Measurements from ENCODE around the gene GDI1.

DNA sequence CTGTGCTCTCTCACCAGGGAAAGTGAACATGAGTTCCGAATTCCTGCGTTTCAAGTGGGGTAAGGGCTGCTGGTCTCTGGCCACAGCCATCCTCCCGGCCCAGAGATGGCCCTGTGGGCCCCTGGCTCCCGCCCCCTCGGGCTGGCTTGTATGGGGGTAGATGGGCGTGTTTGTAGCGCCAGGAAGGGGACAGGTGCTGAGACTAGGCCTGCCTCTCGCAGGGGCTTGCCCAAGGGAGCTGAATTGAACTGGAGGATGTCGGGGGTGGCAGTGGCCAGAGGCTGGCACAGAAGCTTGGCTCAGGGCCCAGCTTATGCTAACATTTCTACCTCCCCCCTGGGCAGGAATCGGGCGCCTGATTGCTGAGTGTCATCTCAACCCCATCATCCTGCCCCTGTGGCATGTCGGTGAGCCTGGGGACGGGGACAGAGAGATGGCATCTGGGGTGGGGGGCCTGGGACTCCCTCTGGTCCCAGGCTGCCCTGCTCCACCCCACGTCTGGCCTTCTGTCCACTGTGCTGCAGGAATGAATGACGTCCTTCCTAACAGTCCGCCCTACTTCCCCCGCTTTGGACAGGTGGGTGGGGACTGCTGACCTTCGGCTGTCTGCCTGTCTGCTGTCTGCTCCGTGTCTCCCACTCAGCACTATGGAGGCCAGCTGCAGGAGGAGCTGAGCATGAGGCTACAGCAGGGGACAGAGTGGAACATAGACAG lies 17.1 kb upstream of the GDI1 start:
- TF ChIP-seq SNAI2 (CRISPR knock-in tag; IDR thresholded peaks at IDR 0.05) (no peak), OSR1 (CRISPR knock-in tag; IDR thresholded peaks at IDR 0.05) (no peak), ZFP3 (CRISPR knock-in tag; IDR thresholded peaks at IDR 0.05) (no peak), ZFP30 (CRISPR knock-in tag; IDR thresholded peaks at IDR 0.05) (no peak), ZNF565 (CRISPR knock-in tag; conservative IDR thresholded peaks at IDR 0.05; ENCODE audit: low read depth) (no peak), ARNTL (CRISPR knock-in tag; IDR thresholded peaks at IDR 0.05; ENCODE audit: borderline replicate concordance, low read depth) (no peak)
- TF ChIP-seq, protein P1, sequence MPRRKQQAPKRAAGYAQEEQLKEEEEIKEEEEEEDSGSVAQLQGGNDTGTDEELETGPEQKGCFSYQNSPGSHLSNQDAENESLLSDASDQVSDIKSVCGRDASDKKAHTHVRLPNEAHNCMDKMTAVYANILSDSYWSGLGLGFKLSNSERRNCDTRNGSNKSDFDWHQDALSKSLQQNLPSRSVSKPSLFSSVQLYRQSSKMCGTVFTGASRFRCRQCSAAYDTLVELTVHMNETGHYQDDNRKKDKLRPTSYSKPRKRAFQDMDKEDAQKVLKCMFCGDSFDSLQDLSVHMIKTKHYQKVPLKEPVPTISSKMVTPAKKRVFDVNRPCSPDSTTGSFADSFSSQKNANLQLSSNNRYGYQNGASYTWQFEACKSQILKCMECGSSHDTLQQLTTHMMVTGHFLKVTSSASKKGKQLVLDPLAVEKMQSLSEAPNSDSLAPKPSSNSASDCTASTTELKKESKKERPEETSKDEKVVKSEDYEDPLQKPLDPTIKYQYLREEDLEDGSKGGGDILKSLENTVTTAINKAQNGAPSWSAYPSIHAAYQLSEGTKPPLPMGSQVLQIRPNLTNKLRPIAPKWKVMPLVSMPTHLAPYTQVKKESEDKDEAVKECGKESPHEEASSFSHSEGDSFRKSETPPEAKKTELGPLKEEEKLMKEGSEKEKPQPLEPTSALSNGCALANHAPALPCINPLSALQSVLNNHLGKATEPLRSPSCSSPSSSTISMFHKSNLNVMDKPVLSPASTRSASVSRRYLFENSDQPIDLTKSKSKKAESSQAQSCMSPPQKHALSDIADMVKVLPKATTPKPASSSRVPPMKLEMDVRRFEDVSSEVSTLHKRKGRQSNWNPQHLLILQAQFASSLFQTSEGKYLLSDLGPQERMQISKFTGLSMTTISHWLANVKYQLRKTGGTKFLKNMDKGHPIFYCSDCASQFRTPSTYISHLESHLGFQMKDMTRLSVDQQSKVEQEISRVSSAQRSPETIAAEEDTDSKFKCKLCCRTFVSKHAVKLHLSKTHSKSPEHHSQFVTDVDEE (CRISPR knock-in tag; IDR thresholded peaks at IDR 0.05), result no peak
- TF ChIP-seq, protein P2, sequence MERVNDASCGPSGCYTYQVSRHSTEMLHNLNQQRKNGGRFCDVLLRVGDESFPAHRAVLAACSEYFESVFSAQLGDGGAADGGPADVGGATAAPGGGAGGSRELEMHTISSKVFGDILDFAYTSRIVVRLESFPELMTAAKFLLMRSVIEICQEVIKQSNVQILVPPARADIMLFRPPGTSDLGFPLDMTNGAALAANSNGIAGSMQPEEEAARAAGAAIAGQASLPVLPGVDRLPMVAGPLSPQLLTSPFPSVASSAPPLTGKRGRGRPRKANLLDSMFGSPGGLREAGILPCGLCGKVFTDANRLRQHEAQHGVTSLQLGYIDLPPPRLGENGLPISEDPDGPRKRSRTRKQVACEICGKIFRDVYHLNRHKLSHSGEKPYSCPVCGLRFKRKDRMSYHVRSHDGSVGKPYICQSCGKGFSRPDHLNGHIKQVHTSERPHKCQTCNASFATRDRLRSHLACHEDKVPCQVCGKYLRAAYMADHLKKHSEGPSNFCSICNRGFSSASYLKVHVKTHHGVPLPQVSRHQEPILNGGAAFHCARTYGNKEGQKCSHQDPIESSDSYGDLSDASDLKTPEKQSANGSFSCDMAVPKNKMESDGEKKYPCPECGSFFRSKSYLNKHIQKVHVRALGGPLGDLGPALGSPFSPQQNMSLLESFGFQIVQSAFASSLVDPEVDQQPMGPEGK (CRISPR knock-in tag; IDR thresholded peaks at IDR 0.05; ENCODE audit: borderline replicate concordance), result no peak

All from SK-N-SH treated with all-trans-retinoic acid at 6 μM for 48 hours (cell line).